KG1 (cell line): ENCODE data around the gene AGMAT.

ENCODE experiments used
- DNase-seq: peaks from one replicate; lab custom pipeline; 2025; lab: John Stamatoyannopoulos, UW

The AGMAT gene

DNA sequence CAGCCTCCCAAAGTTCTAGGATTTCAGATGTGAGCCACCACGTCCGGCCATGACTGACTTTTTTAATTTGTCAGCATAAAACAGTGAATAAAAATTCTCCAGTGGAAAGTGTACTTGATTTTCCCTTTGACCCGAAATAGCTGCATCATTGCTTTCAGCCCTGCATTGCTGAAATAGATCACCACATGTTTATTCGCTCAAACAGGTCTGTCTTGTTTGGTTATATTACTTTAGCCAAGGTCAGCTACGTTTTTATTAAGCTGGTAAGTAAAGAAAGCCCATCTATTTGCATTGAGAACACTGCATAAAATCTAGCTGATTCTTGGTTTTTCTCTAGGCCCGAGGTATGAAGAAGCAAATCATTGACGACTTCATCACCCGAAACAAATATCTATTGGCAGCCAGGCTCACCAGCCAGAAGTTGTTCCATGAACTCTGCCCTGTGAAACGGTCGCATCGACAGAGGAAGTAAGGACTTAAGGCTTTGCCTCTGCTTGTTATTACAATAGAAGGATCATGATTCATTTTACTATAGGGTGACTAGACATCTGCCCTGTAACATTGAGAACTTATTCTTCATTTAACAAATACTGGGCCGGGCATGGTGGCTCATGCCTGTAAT lies 25.6 kb downstream of the AGMAT start:
- no peak for DNase-seq

DNA sequence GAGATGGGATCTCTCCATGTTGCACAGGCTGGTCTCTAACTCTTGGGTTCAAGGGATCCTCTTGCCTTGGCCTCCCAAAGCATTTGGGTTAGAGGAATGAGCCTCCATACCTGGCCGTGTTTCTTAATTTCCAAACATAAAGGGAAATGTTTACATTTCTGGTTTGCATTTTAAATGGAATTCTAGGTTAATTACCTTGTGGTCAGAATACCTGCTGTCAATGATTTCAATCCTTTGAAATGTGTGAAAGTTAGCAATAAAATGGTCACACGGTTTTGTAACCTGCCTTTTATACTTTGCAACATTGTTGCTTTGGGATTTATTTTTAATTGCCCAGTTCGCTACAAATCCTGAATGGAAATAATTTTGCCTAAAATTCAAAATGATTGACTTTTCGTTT lies 26.3 kb downstream of the AGMAT start:
- no peak for DNase-seq

DNA sequence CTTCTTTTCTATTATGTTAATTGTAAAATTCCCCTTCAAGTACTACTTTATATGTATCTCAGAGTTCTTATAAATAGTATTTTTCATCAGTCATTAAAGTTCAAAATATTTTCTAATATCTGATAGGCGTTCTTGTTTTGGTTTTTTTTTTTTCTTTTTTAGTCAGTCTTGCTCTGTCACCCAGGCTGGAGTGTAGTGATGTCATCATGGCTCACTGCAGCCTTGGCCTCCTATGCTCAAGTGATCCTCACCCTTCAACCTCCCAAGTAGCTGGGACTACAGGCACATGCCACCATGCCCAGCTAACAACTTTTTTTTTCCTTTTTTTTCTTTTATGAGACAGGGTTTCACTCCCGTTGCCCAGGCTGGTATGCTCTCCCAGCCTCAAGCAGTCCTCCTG lies 27.3 kb downstream of the AGMAT start:
- DNase-seq: no peak

DNA sequence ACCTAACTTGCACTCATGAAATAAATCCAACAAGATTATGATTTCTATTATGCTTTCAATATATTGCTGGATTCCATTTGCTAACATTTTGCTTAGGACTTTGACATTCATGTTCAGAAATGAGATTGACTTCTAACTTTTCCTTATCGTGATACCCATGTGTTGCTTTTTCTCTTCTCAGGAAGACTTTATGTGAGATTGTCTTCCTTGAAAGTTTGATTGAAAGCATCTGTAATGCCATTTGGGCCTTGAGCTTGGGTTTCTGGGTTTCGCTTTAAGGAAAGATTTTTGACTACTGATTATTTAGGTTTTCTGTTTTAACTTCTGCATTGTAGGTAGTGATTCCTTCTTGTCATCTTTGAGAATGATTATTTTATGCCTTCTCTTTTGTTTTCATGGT lies 27.8 kb downstream of the AGMAT start:
- DNase-seq: no peak

DNA sequence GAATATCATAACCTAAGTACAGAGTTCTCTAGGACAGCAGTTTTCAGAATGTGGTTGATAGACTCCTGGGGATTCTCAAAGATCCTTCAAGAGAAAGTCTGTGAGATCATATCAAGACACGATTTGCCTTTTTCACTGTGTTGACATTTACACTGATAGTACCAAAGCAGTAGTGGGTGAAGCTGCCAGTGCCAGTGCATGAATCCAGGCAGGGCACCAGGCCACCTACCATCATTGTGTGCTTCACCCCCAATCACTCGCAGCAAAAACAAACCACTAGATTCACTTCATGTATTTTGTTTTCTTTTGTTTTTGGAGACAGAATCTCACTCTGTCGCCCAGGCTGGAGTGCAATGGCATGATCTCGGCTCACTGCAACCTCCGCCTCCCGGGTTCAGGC lies 34.3 kb downstream of the AGMAT start:
- DNase-seq: no peak

DNA sequence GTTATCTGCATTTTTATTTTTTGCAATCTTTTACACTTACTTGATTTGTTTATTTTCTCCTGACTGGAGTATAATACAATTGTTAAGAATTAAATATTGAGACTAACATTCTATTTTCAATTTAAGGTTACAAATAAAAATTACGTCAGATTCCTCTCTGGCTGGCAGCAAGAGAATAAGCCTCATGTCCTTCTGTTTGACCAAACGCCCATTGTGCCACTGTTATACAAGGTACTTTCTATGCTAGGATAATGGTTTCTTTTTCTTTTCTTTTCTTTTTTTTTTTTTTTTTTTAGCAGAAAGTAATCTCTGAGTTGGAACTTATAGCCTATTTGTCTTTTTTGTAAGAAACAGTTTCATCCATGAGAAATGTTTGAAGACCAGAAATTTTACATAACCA lies 38.2 kb downstream of the AGMAT start:
- no peak for DNase-seq

DNA sequence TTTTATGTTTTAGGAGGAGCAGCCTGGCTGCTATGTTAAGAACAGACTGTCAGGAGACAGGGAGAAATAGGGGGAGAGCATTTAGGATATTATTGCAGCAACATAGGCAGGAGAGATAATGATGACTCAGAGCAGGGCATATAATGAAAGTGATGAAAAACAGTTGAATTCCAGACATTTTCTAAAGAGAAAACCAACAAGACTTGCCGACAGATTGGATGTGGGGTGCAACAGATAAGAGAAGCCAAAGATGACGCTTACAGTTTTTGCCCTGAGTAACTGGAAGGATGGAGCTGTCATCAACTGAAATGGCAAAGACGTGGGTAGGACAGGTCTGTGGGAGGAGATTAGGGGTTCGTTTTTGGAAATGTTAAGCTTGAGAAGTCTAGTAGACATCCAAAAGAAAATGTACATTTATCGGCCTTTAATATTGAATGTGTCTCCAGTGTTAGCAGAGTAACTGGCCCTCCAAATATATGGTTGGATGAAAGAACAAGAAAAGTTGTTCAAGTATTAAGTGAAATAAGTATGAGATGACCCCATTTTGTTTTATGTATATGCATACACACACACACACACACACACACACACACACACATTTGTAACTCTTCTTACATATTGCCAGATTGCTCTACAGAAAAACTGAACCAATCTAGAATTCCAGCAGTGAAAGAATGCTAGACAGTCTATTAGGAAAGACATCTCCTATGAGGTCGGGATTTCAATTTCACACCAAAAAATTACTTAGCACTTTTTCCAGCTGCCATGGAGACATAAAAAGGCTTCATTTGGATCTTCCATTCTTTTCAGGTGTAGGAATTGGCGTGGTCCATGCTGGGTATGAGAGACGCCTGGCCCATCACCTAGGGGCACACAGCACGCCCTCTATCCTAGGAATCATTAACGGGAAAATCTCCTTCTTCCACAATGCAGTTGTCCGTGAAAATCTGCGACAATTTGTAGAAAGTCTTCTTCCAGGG lies 41.0 kb downstream of the AGMAT start:
- no peak for DNase-seq

DNA sequence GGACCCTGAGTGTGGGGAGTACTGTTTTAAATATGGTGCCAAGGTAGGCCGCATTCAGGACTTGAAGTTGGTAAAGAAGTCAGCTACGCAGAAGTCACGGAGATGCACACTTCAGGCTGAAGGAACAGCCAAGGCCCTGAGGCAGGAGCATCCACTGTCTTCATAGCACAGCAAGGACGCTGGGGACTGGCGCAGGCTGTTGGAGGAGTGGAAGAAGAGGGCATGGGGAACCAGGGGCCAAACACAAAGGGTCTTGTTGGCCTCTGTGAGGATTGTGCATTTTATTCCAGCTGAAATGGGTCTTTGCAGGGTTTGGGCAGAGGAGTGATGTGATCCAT lies 41.6 kb downstream of the AGMAT start:
- no peak for DNase-seq

DNA sequence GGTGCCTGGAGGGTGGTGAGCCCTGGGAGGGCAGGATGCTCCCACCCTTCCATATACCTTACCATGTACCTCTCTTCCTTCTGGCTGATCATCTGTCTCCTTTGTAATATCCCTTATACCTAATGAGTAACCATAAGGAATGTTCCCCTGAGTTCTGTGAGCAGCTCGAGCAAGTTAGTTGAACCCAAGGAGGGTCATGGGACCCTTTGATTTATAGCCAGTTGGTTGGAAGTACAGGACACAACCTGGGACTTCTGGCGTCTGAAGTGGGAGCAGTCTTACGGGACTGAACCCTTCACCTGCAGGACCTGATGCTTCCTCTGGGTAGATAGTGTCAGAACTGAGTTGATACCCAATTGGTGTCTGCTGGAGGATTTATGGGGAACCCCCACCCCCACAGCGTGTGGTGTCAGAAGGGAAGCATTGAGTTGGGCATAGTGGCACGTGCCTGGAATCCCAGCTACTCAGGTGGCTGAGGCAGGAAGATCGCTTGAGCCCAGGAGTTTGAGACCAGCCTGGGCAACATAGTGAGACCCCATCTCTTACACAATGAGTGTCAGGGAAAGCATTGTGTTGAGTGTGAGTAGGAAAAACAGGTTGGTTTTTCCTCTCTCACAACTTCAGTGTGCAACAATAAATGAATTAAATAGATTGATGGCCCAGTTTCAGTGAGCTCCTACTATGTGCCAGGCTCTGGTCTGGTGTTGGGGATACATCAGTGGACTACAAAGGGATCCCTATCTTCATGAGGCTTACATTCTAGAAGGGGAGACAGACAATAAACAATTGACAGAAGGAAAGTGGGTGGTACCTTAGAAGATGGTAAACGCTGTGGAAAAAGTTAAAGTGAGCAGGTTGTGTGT lies 42.2 kb downstream of the AGMAT start:
- no peak for DNase-seq

DNA sequence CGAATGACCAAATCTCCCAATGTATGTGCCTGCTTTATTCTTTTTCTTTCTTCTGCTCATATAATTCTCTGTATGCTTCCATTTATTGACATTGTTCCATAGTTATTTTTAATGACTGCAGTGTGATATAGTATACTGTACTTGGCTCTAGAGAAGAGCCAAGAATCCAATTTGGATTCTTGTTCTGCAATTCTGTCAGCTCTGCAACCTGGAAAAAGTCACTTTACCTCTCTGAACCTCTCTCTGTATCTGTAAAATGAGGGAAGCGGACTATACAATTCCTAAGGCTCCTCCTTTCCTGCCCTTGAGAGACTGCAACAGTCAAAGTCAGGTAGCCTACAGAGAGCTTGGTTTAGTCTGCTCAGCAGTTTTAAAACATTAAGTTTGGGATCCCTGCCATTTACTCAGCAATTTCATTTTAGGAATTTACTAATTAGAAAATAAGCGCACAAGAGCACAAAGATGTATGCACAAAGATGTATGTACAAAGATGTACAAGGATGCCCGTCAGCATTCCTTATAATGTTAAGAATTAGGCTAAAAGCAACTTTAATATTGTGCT lies 43.5 kb downstream of the AGMAT start:
- DNase-seq: no peak

DNA sequence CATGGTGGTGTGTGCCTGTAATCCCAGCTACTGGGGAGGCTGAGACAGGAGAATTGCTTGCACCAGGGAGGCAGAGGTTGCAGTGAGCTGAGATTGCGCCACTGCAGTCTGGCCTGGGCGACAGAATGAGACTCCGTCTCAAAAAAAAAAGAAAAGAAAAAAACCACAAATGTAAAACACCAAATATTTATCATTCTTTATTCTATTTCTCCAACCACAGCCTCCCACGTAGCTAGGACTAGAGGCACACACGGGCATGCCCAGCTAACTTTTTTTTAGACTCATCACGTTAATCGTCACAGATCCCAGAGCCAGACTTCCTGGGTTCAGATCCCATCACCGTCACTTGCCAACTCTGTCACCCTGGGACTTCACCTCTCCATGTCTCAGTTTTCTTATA lies 44.7 kb downstream of the AGMAT start:
- no peak for DNase-seq

DNA sequence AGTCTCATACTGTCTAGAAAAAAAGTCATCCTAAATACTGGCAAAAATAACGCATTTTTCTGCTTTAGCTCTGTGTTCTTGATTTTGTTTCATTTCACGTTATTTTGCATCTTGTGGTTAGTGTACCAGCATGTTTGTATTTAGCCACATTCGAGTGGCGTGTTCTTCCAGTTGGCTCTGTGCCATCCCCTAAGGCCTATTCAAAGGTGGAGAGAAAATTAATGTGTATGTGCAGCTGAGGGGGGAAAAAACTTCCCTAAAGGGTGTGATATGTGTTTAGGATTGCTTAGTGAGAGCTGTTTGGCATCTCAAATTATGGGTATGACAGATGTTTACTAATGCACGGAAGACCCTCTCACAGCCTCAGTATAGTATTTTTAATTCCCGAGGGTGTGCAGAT lies 46.1 kb downstream of the AGMAT start:
- DNase-seq: no peak

DNA sequence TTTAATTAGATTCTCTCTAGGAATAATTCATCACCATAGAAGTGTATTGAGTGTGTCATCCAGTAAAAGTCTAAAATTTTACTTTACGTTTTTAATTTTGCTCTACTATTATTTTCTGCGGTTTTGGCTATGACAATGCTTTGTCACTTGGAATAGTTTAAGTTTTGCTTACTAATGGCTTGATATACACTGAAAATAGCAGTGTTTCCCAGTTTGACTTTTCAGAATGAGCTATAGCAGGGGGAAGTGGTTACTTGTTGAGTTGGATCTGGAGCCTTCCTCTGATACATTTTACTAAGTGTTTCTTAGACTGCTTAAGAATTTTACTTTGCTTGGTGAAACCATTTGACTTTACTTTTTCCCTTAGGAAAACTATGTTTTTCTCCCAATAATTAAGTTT lies 53.2 kb downstream of the AGMAT start:
- no peak for DNase-seq

DNA sequence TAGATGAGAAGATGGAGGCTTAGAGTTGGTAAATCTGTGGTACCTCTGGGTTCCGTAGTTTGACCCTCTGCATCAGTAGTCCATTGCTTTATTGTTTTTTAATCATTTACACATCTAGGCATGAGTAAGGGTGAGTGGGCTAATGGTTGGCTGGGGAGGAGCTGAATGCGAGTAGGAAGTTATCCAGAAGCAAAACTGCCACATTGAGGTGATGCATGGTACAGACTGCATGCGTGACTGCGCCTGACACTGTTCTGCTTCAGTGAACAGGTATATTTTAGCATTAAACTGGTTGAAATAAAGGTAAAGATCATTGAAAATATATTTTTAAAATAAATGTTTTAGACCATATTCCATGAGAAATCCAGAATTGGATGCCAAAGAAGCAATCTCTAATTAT lies 53.8 kb downstream of the AGMAT start:
- DNase-seq: no peak

DNA sequence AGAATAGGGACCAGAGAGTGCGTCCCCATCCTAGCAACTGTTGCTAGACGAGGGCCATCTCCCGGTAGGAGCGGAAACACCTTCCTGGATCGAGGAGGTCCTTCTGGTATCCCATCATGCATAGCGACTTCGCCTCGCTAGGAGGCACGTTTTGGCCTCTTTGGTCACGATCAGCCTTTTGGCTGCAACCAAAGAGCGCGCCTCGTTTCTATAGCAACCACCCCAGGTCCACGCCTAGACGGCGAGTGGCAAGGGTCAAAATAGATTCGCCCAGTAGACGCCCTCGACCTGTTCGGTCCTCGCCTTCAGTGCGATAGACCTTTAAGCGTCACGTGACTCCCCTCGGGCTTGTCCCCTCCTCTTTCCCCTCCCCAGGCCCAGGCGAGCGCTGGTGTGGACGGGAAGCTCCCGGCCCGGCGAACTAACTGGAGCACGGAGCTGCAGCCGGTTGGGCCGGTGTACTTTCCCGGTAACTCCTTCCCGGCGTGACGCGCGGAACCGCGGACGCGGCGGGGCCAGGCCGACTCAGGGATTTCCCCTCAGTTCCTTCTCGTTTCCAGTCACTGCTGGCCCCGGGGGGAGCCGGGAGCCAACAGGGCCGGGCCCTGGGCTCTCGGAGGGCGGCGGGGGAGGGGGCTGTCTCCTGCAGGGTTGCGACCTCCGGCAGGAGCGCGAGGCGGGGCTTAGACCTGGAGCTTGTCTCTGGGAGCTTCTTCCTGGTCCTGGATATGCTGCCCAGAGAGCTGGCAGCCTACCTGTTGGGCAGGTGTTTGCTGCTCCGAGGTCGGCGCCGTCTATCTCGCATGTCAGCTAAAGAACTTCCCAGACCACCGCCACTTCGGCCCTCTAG lies 58.1 kb downstream of the AGMAT start, which contains the start of gene DNAJC16:
TSS of gene DNAJC16 (plus strand) at position 359 of the 850 bp plus-strand sequence. CDS start 2,258 bp downstream, outside the sequence.
- peak; percentile 97 for DNase-seq

DNA sequence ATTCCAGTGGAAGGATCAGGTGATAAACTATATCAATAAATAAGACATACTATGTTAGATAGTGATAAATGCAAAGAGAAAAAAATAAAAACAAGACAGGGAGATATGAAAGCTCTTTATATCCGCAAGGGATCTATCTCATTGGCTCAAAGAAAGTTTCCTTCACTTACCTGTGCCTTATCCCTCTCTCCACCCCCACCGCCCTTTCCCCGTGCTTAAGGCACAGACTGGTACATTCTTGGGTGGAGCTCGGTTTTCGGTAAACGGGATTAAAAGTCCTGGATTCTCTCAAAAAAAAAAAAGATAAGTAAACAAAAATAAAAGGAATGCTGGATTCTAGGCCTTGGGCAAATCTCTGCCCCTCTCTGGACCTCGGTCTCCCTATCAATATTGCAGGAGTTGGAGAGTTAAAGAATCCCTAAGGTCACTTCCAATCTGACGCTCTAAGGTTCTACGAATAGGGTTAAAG lies 58.8 kb downstream of the AGMAT start:
- DNase-seq: no peak

DNA sequence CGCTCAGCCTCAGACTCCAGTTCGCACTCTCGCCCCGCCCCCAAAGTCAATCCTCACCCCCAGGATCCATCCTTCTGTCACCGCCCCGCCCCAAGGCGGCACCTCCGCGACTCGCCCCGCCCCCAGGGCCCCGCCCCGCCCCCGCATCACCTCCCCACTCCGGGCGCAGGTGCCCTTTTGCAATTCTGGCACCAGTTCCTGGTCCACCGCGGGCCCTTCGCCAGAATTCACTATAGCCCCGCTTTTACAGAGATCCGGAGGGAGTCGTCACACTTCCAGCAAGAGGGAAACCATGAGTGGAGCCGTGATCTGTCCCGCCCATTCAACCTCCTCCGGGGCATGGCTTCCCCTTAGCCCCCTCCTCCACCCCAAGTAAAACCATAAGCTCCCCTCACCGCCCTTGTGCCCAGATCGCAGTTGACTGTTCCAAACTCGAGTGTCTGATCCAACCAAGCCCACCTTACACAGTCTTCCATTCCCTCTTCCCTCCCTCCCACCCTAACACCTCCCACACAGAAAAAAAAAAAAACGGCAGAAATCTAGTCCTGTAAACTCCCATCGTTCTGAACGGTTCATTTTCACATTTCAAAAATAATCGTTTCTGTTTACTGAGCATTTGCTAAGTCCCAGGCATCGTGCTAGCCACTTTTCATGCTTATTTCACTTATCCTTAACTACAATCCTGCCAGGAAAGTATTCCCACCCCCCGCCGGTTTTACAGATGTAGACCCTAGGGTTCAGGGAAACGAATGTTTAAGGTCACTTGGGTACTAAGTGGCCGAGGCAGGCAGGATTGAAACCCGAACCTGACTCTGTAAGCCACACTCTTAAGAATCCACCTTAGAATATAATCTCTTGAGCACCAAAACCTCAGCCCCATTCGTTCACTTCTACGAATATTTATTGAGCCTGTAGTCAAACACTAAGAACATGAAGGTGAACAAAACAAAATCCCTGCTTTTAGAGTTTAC lies 59.5 kb downstream of the AGMAT start:
- DNase-seq: peak; percentile 99

DNA sequence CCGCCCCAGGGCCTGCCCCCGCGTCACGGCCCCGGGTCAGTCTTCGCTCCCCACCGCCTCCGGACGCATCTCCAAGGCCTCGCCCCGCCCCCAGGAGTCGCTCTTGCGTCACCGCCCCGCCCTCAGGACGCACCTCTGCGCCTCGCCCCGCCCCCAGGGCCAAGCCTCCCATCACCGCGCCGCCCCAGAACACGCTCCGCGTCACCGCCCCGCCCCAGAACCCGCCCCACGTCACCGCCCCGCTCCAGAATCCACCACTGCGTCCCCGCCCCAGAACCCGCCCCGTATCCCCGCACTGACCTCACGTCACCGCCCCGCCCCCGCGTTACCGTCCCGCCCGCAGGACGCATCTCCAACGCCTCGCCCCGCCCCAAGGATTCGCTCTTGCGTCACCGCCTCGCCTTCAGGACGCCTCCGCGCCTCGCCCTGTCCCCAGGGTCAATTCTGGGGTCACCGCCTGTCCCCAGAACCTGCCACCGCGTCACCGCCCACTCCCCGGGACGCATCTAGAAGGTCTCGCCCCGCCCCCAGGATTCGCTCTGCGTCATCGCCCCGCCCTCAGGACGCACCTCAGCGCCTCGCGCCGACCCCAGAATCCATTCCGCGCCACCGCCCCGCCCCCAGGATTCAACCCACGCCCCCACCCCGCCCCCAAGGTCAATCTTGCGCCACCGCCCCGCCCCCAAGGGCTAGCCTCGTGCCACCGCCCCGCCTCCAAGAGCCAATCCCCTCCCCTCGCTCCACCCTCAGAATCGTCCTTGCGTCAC lies 60.4 kb downstream of the AGMAT start:
- peak; percentile 99 for DNase-seq

DNA sequence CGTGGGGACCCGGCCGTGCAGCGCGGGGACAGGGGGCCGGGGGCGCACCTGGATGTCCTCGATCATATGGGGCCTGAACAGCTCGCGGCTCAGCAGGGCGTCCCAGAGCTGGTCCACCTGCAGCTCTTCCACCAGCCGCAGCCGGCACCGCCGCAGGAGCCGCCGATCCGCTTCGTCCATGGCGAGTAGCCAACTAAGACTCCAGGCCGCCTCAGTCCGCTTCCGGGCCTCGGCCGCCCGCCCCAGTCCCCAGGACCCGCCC lies 60.9 kb downstream of the AGMAT start, which contains the start of gene CASP9:
TSS of gene CASP9 (minus strand) at position 195 of the 262 bp plus-strand sequence. CDS start at position 180, 15 bp downstream.
- DNase-seq: no peak
